ENCODE measurements around the gene OR5K1. TPM values are rescaled to one million over a fixed set of nuclear protein-coding genes. Genes with fewer than 3 reads are reported as not detected.

OR5K1 gene
- total RNA-seq, 1 experiment from 2014 or later, result not detected

GRCh38 chr3:98500019-98500418 lies 37.0 kb downstream of the OR5K1 start:
- POLR2A ChIA-PET, result no interaction called here
- BruUV-seq (replicated peaks), result no TSS peak

More at GRCh38 chr3:98500019-98500418, 37.0 kb downstream of the OR5K1 start:
- no peak overlapping the region for H3K4me3 ChIP-seq (replicated peaks in 1 of 2; ENCODE audit: low read depth in 1 of 2, low read length in 2 of 2)
- no peak overlapping the region for H2AFZ ChIP-seq (ENCODE audit: low read depth, low read length, poor library complexity, severe bottlenecking)
- H3K9ac ChIP-seq (ENCODE audit: low read length), result no peak overlapping the region
- intact Hi-C loops (cut with micrococcal nuclease), result no loop called here
- peaks cover 14 to 15% of the 10 kb centered on the region in 2 experiments; a peak in 3 of 4 replicates for H3K4me1 ChIP-seq (ENCODE audit: control insufficient read depth in 1 of 2, insufficient read depth in 2 of 2, low read length in 2 of 2)
- H3K9me3 ChIP-seq (ENCODE audit: control insufficient read depth in 1 of 2, insufficient read depth in 1 of 2, low read depth in 1 of 2, low read length in 2 of 2), result no peaks in the 10 kb centered on the region
- no peak overlapping the region for H3K27ac ChIP-seq (ENCODE audit: low read depth, low read length)
- no peaks in the 10 kb centered on the region for H4K20me1 ChIP-seq (ENCODE audit: insufficient read depth)
- no peaks in the 10 kb centered on the region for H3K27me3 ChIP-seq (ENCODE audit: insufficient read depth, low read length)
- H3K79me2 ChIP-seq (ENCODE audit: insufficient read depth, low read length), result no peaks in the 10 kb centered on the region
- no peaks in the 10 kb centered on the region for H3K9me2 ChIP-seq (ENCODE audit: insufficient read depth)
- DNase-seq (ENCODE audit: low read depth, low spot score) (no peak), ATAC-seq (peak; percentile 54)
- H3K36me3 ChIP-seq (ENCODE audit: control insufficient read depth in 1 of 2, insufficient read depth in 2 of 2, low read length in 2 of 2), result no peaks in the 10 kb centered on the region
- ChIA-PET RAD21 (ENCODE audit: low non-redundant PET in 1 of 2, low total read pairs in 2 of 2, uncharacterized antibody in 2 of 2, unreplicated experiment in 2 of 2) (no interaction called here), CTCF (no interaction called here)
- TF ChIP-seq, protein P1, sequence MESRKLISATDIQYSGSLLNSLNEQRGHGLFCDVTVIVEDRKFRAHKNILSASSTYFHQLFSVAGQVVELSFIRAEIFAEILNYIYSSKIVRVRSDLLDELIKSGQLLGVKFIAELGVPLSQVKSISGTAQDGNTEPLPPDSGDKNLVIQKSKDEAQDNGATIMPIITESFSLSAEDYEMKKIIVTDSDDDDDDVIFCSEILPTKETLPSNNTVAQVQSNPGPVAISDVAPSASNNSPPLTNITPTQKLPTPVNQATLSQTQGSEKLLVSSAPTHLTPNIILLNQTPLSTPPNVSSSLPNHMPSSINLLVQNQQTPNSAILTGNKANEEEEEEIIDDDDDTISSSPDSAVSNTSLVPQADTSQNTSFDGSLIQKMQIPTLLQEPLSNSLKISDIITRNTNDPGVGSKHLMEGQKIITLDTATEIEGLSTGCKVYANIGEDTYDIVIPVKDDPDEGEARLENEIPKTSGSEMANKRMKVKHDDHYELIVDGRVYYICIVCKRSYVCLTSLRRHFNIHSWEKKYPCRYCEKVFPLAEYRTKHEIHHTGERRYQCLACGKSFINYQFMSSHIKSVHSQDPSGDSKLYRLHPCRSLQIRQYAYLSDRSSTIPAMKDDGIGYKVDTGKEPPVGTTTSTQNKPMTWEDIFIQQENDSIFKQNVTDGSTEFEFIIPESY (IDR thresholded peaks at IDR 0.05; ENCODE audit: extremely low read depth, insufficient replicate concordance, low read length), result no peak
- TF ChIP-seq POLR2AphosphoS5 (IDR thresholded peaks at IDR 0.05; ENCODE audit: low read depth, low read length), result no peak
- TF ChIP-seq ZNF274 (IDR thresholded peaks at IDR 0.05; ENCODE audit: low read depth, low read length), result no peak
- no peak for TF ChIP-seq ZFX (IDR thresholded peaks at IDR 0.05)
- TF ChIP-seq, protein P2, sequence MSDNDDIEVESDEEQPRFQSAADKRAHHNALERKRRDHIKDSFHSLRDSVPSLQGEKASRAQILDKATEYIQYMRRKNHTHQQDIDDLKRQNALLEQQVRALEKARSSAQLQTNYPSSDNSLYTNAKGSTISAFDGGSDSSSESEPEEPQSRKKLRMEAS (IDR thresholded peaks at IDR 0.05), result no peak
- no peak for TF ChIP-seq RAD21 (IDR thresholded peaks at IDR 0.05; ENCODE audit: low read depth)
- no peak for TF ChIP-seq EZH2 (IDR thresholded peaks at IDR 0.05)
- TF ChIP-seq CBX3 (IDR thresholded peaks at IDR 0.05; ENCODE audit: low read depth), result no peak
- no peak for TF ChIP-seq FOSL1 (IDR thresholded peaks at IDR 0.05; ENCODE audit: low read depth)
- TF ChIP-seq POLR2A (IDR thresholded peaks at IDR 0.05; ENCODE audit: borderline replicate concordance, extremely low read depth, insufficient read depth, insufficient read length), result no peak
- no peak for TF ChIP-seq REST (IDR thresholded peaks at IDR 0.05; ENCODE audit: low read depth)
- no peak for TF ChIP-seq EGR1 (IDR thresholded peaks at IDR 0.05; ENCODE audit: low read depth)
- no peak for TF ChIP-seq JUND (IDR thresholded peaks at IDR 0.05)
- no peak for TF ChIP-seq CTCF (IDR thresholded peaks at IDR 0.05 in 2 of 3, conservative IDR thresholded peaks at IDR 0.05 in 1 of 3; ENCODE audit: borderline replicate concordance in 1 of 3, insufficient read depth in 1 of 3, low read depth in 2 of 3, low read length in 2 of 3)
- no peak overlapping the region for H3K4me2 ChIP-seq (ENCODE audit: low read length)

All from HCT116 (cell line).